HG02840 (cell line): ENCODE measurements around the gene TEX30.

Experiments used
- ATAC-seq: cut with Tn5 transposase; IDR thresholded peaks from one replicate; pipeline ENCODE4 v1.9.1; 2021; ENCODE audit warnings: mild to moderate bottlenecking, moderate library complexity, moderate number of reproducible peaks; ENCODE audit not compliant: unreplicated experiment, low FRiP score

TEX30 gene

DNA sequence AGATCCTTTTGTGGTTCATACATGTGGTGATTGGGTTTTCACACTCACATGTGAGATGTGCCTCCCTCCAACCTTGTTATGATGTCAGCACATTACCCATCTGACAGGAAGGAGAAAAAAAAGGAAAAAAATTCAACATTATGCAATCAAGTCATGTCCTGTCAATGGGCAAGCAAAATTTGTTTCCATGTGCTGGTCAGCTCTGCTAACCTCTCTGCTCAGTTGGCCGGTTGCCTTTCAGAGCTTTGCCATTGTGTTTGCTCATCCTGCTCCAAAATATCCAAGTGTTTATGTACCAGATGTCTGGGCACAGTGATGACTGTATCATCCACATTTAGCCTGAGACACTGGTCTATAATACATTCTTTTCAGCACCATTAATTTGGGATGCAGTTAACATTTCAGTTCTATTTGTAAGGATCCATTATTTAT lies 51.8 kb downstream of the TEX30 start:
- no peak for ATAC-seq

DNA sequence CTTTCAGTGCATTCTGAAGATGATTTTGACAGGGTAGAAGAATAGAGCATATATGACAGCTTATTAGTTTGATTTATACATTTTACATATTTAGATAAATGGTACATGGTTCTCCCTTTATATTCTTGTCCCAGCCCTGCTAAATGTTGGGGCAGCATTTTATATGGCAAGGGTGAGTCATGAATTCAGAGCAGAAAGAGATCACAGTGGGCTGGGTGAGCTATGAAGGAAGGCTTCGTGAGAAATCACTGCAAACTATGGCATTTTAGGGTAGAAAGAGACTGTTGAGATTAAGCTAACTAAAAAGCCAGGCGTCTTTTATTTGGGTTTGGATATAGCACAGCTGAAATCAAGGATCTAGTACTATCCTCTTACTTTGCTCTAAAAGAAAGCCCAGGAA lies 54.8 kb downstream of the TEX30 start:
- no peak for ATAC-seq
